Ovary (tissue), 9 donors: ENCODE measurements around the gene ALKBH5. TPM values are rescaled to one million over a fixed set of nuclear protein-coding genes. Genes with fewer than 3 reads are reported as not detected.

Experiments used
- DNase-seq, 5 donors: peaks; one replicate each; pipeline ENCODE4 v3.0.0-alpha.2; 2019 to 2020
- H3K27ac ChIP-seq, 2 donors: fragments of 200-600 bp; one replicate each; pipeline versions ENCODE4 v1.5.1 to v1.8.0; 2019 to 2022
- H3K27me3 ChIP-seq: fragments of 200-600 bp; one replicate; pipeline ENCODE4 v1.8.0; 2022
- H3K36me3 ChIP-seq: fragments of 200-600 bp; sonication (generic); one replicate; pipeline ENCODE4 v1.5.1; 2019
- H3K4me1 ChIP-seq: one replicate; pipeline ENCODE4 v1.8.1; 2013; ENCODE audit warnings: mild to moderate bottlenecking, moderate library complexity; ENCODE audit not compliant: insufficient read depth
- H3K4me3 ChIP-seq: fragments of 200-600 bp; sonication (generic); one replicate; pipeline ENCODE4 v1.5.1; 2017
- H3K9me3 ChIP-seq, 2 donors: fragments of 200-600 bp in 1 of 2; sonication (generic) in 1 of 2; one replicate each; pipeline versions ENCODE4 v1.5.1 to v1.8.1; 2013 to 2019; ENCODE audit warnings: mild to moderate bottlenecking in 1 of 2, moderate library complexity in 1 of 2
- EP300 ChIP-seq: sonication (generic); formaldehyde crosslinking; IDR thresholded peaks from one replicate; pipeline ENCODE4 v1.6.1; 2017; ENCODE audit warnings: antibody characterized with exemption
- POLR2A ChIP-seq: fragments of 450-650 bp; IDR thresholded peaks from one replicate; pipeline ENCODE4 v1.6.1; 2017; ENCODE audit warnings: antibody characterized with exemption, mild to moderate bottlenecking, moderate library complexity
- WGBS, 3 donors: extraction: QIAGEN DNeasy Blood & Tissue Kit in 1 of 3; methylation state at CpG; one replicate each; pipeline versions ENCODE4 v1.1.5 to v1.1.7; 2013 to 2017; 5-methylcytosine and 5-hydroxymethylcytosine counted together
- intact Hi-C, 4 donors: fragments of 100-400 bp; cut with DNase I; formaldehyde crosslinking; loops; one replicate each; pipeline versions ENCODE4 v1.11.0 to v1.15.1; 2022 to 2023
- polyA plus RNA-seq, 2 donors: library from polyadenylated mRNA; stranded (reverse); fragments of 200-250 nt in 1 of 2; fragments of 350-450 nt in 1 of 2; fragmentation: Illumina TruSeq in 1 of 2; extraction: RNeasy Lipid Tissue Mini Kit (QIAGEN cat#74804) in 1 of 2; gene quantifications; one replicate each; pipeline ENCODE4 v1.2.3, GENCODE V29; 2013 to 2014
- total RNA-seq, 7 donors: library from RNA; depleted of rRNA in 2 of 7; stranded (reverse); fragments of >200 nt in 2 of 7; fragmentation: NEBNext Ultra II Directional in 3 of 7; extraction: Animal tissue kit (Norgen Biotek cat#: 25700) in 3 of 7; gene quantifications; one replicate each; pipeline versions ENCODE4 v1.1.0 to v1.2.4, GENCODE V29; 2016 to 2023
- TF ChIP-seq, protein P1 (sequence below), 3 donors: fragments of 450-650 bp in 2 of 3; fragments of 200-600 bp in 1 of 3; IDR thresholded peaks; one replicate each; pipeline versions ENCODE4 v1.5.1 to v1.8.0; 2016 to 2022; ENCODE audit warnings: antibody characterized with exemption in 3 of 3, mild to moderate bottlenecking in 1 of 3
- donor health status: DM: no; HTN: no; CAD: no; lungs with moderate emphysema.
- donor health status: DM: no; HTN: no; CAD: no.
- donor health status: Bipolar disorder and iron deficiency.
- donor health status: DM: yes; HTN: yes; CAD: no.
- donor health status: DM: no; HTN: no; CAD: no.
- donor health status: DM: yes; HTN: yes; CAD: no.

The ALKBH5 gene
- total and polyA plus RNA-seq, 9 donors: 39.6 to 137 (median 102) TPM

GRCh38 chr17:18226284-18226945 is 42.8 kb downstream of the ALKBH5 start:
- WGBS, 3 donors: 15 to 20% (median 19%) methylated on average over 16 of the region's 16 CpGs
- H3K27ac ChIP-seq: no peak overlapping the region
- H3K9me3 ChIP-seq: no peaks in the 10 kb centered on the region
- H3K4me1 ChIP-seq: peaks cover 3% of the 10 kb centered on the region
- H3K36me3 ChIP-seq: no peaks in the 10 kb centered on the region
- TF ChIP-seq, protein P1, sequence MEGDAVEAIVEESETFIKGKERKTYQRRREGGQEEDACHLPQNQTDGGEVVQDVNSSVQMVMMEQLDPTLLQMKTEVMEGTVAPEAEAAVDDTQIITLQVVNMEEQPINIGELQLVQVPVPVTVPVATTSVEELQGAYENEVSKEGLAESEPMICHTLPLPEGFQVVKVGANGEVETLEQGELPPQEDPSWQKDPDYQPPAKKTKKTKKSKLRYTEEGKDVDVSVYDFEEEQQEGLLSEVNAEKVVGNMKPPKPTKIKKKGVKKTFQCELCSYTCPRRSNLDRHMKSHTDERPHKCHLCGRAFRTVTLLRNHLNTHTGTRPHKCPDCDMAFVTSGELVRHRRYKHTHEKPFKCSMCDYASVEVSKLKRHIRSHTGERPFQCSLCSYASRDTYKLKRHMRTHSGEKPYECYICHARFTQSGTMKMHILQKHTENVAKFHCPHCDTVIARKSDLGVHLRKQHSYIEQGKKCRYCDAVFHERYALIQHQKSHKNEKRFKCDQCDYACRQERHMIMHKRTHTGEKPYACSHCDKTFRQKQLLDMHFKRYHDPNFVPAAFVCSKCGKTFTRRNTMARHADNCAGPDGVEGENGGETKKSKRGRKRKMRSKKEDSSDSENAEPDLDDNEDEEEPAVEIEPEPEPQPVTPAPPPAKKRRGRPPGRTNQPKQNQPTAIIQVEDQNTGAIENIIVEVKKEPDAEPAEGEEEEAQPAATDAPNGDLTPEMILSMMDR (IDR thresholded peaks at IDR 0.05): no peak
- TF ChIP-seq EP300 (no peak), POLR2A (no peak)
- H3K27me3 ChIP-seq: no peaks in the 10 kb centered on the region
- DNase-seq: peak in 1 of 5 donors; percentile 47
- intact Hi-C loops: loop anchor here in 1 of 4 donors (5.0 to 10.0 kb wide), 2 partner anchors 39 to 72 kb away; no protein-coding TSS in a partner anchor
- H3K4me3 ChIP-seq: peak overlapping the region; percentile 60

GRCh38 chr17:18227635-18228034 is 44.0 kb downstream of the ALKBH5 start:
- WGBS, 3 donors: 92 to 98% (median 93%) methylated on average over 5 of the region's 5 CpGs
- H3K36me3 ChIP-seq: no peaks in the 10 kb centered on the region
- no peak overlapping the region for H3K4me3 ChIP-seq
- DNase-seq: no peak
- H3K4me1 ChIP-seq: peaks cover 3% of the 10 kb centered on the region
- intact Hi-C loops: loop anchor here in 1 of 4 donors (5.0 to 10.0 kb wide), 2 partner anchors 40 to 73 kb away; no protein-coding TSS in a partner anchor
- no peak for TF ChIP-seq EP300
- TF ChIP-seq POLR2A: no peak
- TF ChIP-seq, protein P1 (IDR thresholded peaks at IDR 0.05): no peak
- H3K27me3 ChIP-seq: no peaks in the 10 kb centered on the region
- no peak overlapping the region for H3K27ac ChIP-seq
- H3K9me3 ChIP-seq: no peaks in the 10 kb centered on the region

- TF ChIP-seq EP300 (no peak), POLR2A (no peak)
- TF ChIP-seq, protein P1 (IDR thresholded peaks at IDR 0.05): no peak
- no peak for DNase-seq
- WGBS, 3 donors: 76 to 88% (median 83%) methylated on average over 10 of the region's 10 CpGs
- Histone ChIP-seq H3K27ac (no peak overlapping the region), H3K4me1 (peaks cover 3% of the 10 kb centered on the region), H3K4me3 (no peak overlapping the region), H3K36me3 (no peaks in the 10 kb centered on the region), H3K9me3 (no peaks in the 10 kb centered on the region), H3K27me3 (no peaks in the 10 kb centered on the region)
- intact Hi-C loops: loop anchor here in 1 of 4 donors (5.0 to 10.0 kb wide), 2 partner anchors 41 to 73 kb away; no protein-coding TSS in a partner anchor
Measured at GRCh38 chr17:18228176-18228682, 44.6 kb downstream of the ALKBH5 start.

- H3K4me3 ChIP-seq: no peak overlapping the region
- peaks cover 3% of the 10 kb centered on the region for H3K4me1 ChIP-seq
- no peak overlapping the region for H3K27ac ChIP-seq
- intact Hi-C loops: loop anchor here in 1 of 4 donors (5.0 to 10.0 kb wide), 2 partner anchors 42 to 74 kb away; no protein-coding TSS in a partner anchor
- no peaks in the 10 kb centered on the region for H3K36me3 ChIP-seq
- no peak for DNase-seq
- H3K9me3 ChIP-seq: no peaks in the 10 kb centered on the region
- no peaks in the 10 kb centered on the region for H3K27me3 ChIP-seq
- TF ChIP-seq, protein P1 (IDR thresholded peaks at IDR 0.05): no peak
- no peak for TF ChIP-seq EP300
- TF ChIP-seq POLR2A: no peak
- WGBS, 3 donors: 67 to 75% (median 71%) methylated on average over 3 to 4 of the region's 4 CpGs
Measured at GRCh38 chr17:18229254-18229653, 45.6 kb downstream of the ALKBH5 start.
